Activated CD4-positive, alpha-beta T cell treated with anti-CD3 and anti-CD28 coated beads, Interleukin-2, amount 10 ng/mL, durations not matched to agents 7 days and 5 days (primary cell): ENCODE data around the gene MAP3K9. TPM values are rescaled to one million over a fixed set of nuclear protein-coding genes. Genes with fewer than 3 reads are reported as not detected.
A peak's percentile ranks its signal among the peaks of the same experiment; 100 is the strongest.

ENCODE experiments used
- CTCF ChIA-PET: fragments of 350-600 bp; sonication (Branson Sonifier 250); formaldehyde crosslinking; loops from one replicate; lab custom pipeline; 2021; ENCODE audit warnings: antibody characterized with exemption; lab: Charles Lee
- POLR2A ChIA-PET: fragments of 350-600 bp; sonication (Branson Sonifier 250); formaldehyde crosslinking; loops from one replicate; lab custom pipeline; 2021; ENCODE audit warnings: antibody characterized with exemption; lab: Charles Lee
- DNase-seq: peaks from one replicate; pipeline ENCODE4 v3.0.0-alpha.2; 2020
- H3K27ac Mint-ChIP-seq: one replicate; pipeline ENCODE4 v1.8.0; 2021; ENCODE audit warnings: mild to moderate bottlenecking, moderate library complexity, mixed read lengths
- H3K27me3 Mint-ChIP-seq: one replicate; pipeline ENCODE4 v1.8.0; 2021; ENCODE audit warnings: mixed read lengths
- H3K36me3 Mint-ChIP-seq: one replicate; pipeline ENCODE4 v1.8.0; 2021; ENCODE audit warnings: low read depth, mixed read lengths
- H3K4me1 Mint-ChIP-seq: one replicate; pipeline ENCODE4 v1.8.0; 2021; ENCODE audit warnings: mixed read lengths
- H3K4me3 Mint-ChIP-seq: one replicate; pipeline ENCODE4 v1.8.0; 2021; ENCODE audit warnings: mild to moderate bottlenecking, moderate library complexity, mixed read lengths
- H3K9me3 Mint-ChIP-seq: one replicate; pipeline ENCODE4 v1.8.0; 2021; ENCODE audit warnings: mixed read lengths
- total RNA-seq, 2 experiments: library from RNA; stranded (reverse); gene quantifications; one replicate each; pipeline ENCODE4 v1.2.3, GENCODE V29; 2021

The MAP3K9 gene
- total RNA-seq, 2 experiments from 2014 or later: 4.8 TPM

- H3K27me3 Mint-ChIP-seq: no peaks in the 10 kb centered on the region
- peaks cover 2% of the 10 kb centered on the region for H3K4me1 Mint-ChIP-seq
- H3K27ac Mint-ChIP-seq: no peak overlapping the region
- no peak overlapping the region for H3K4me3 Mint-ChIP-seq
- no peak for DNase-seq
- CTCF ChIA-PET: interaction anchor here (0.5 to 1.3 kb wide), 4 partner anchors 10 to 505 kb away, joined by 3 to 4 read pairs (median 3); partner anchors contain the start of genes MAP3K9 and PCNX1
- POLR2A ChIA-PET: no interaction called here
- peaks cover 17% of the 10 kb centered on the region for H3K9me3 Mint-ChIP-seq
- peaks cover 2% of the 10 kb centered on the region for H3K36me3 Mint-ChIP-seq
These were observed 23.4 kb upstream of the MAP3K9 start for GRCh38 chr14:70832561-70833305.

GRCh38 chr14:70830998-70831781 is 21.9 kb upstream of the MAP3K9 start:
- Mint-ChIP-seq H3K9me3 (peaks cover 14% of the 10 kb centered on the region), H3K27ac (no peak overlapping the region), H3K36me3 (no peaks in the 10 kb centered on the region), H3K27me3 (no peaks in the 10 kb centered on the region), H3K4me1 (peaks cover 2% of the 10 kb centered on the region), H3K4me3 (no peak overlapping the region)
- ChIA-PET CTCF (interaction anchor here (0.6 to 2.3 kb wide), 4 partner anchors 9 to 1842 kb away, joined by 4 to 8 read pairs (median 6); no protein-coding TSS in a partner anchor), POLR2A (no interaction called here)
- DNase-seq: no peak

GRCh38 chr14:70828188-70828587 is 18.9 kb upstream of the MAP3K9 start:
- H3K9me3 Mint-ChIP-seq: no peaks in the 10 kb centered on the region
- ChIA-PET POLR2A (no interaction called here), CTCF (interaction anchor here (0.6 to 2.1 kb wide), 5 partner anchors 10 to 169 kb away, joined by 3 to 9 read pairs (median 3); partner anchors contain the start of gene MAP3K9)
- no peak overlapping the region for H3K27ac Mint-ChIP-seq
- H3K4me3 Mint-ChIP-seq: no peak overlapping the region
- H3K4me1 Mint-ChIP-seq: peaks cover 4% of the 10 kb centered on the region
- no peak for DNase-seq
- peaks cover 18% of the 10 kb centered on the region for H3K27me3 Mint-ChIP-seq
- H3K36me3 Mint-ChIP-seq: no peaks in the 10 kb centered on the region

GRCh38 chr14:70827752-70828151 is 18.4 kb upstream of the MAP3K9 start:
- ChIA-PET POLR2A (interaction anchor here (0.6 kb wide), 1 partner anchor 9 kb away, joined by 6 read pairs; no protein-coding TSS in a partner anchor), CTCF (interaction anchor here (0.6 to 2.1 kb wide), 7 partner anchors 10 to 169 kb away, joined by 3 to 9 read pairs (median 3); partner anchors contain the start of gene MAP3K9)
- Mint-ChIP-seq H3K4me1 (peaks cover 8% of the 10 kb centered on the region), H3K27ac (no peak overlapping the region), H3K36me3 (no peaks in the 10 kb centered on the region), H3K9me3 (no peaks in the 10 kb centered on the region), H3K27me3 (peaks cover 22% of the 10 kb centered on the region), H3K4me3 (no peak overlapping the region)
- no peak for DNase-seq

GRCh38 chr14:70827347-70827746 is 18.0 kb upstream of the MAP3K9 start:
- ChIA-PET POLR2A (interaction anchor here (0.6 kb wide), 1 partner anchor 8 kb away, joined by 6 read pairs; no protein-coding TSS in a partner anchor), CTCF (interaction anchor here (0.6 to 2.1 kb wide), 4 partner anchors 13 to 107 kb away, joined by 3 to 9 read pairs (median 4); partner anchors contain the start of gene MAP3K9)
- H3K36me3 Mint-ChIP-seq: no peaks in the 10 kb centered on the region
- no peak for DNase-seq
- no peak overlapping the region for H3K4me3 Mint-ChIP-seq
- peaks cover 10% of the 10 kb centered on the region for H3K4me1 Mint-ChIP-seq
- H3K27me3 Mint-ChIP-seq: peaks cover 23% of the 10 kb centered on the region
- H3K9me3 Mint-ChIP-seq: no peaks in the 10 kb centered on the region
- H3K27ac Mint-ChIP-seq: no peak overlapping the region

GRCh38 chr14:70823281-70823680 is 14.0 kb upstream of the MAP3K9 start:
- DNase-seq: no peak

GRCh38 chr14:70822530-70823185 is 13.3 kb upstream of the MAP3K9 start:
- DNase-seq: peak; percentile 13
- Mint-ChIP-seq H3K27me3 (peaks cover 37% of the 10 kb centered on the region), H3K27ac (peak overlapping the region; percentile 34), H3K9me3 (no peaks in the 10 kb centered on the region), H3K4me1 (peaks cover 21% of the 10 kb centered on the region), H3K36me3 (no peaks in the 10 kb centered on the region), H3K4me3 (peak overlapping the region; percentile 80)
- ChIA-PET CTCF (interaction anchor here (1.0 to 5.6 kb wide), 6 partner anchors 10 to 150 kb away, joined by 3 to 38 read pairs (median 4); partner anchors contain the start of genes MAP3K9 and PCNX1), POLR2A (interaction anchor here (0.7 kb wide), 1 partner anchor 786 kb away, joined by 4 read pairs; no protein-coding TSS in a partner anchor)

More at GRCh38 chr14:70823281-70823680, 14.0 kb upstream of the MAP3K9 start:
- Mint-ChIP-seq H3K9me3 (no peaks in the 10 kb centered on the region), H3K4me1 (peaks cover 15% of the 10 kb centered on the region), H3K27me3 (peaks cover 37% of the 10 kb centered on the region), H3K36me3 (no peaks in the 10 kb centered on the region), H3K4me3 (peak overlapping the region; percentile 80), H3K27ac (no peak overlapping the region)
- ChIA-PET POLR2A (no interaction called here), CTCF (interaction anchor here (1.0 to 2.7 kb wide), 5 partner anchors 9 to 149 kb away, joined by 3 to 9 read pairs (median 4); partner anchors contain the start of gene PCNX1)

GRCh38 chr14:70821584-70822529 is 12.5 kb upstream of the MAP3K9 start:
- Mint-ChIP-seq H3K36me3 (no peaks in the 10 kb centered on the region), H3K27me3 (peaks cover 37% of the 10 kb centered on the region), H3K4me1 (peaks cover 27% of the 10 kb centered on the region), H3K9me3 (no peaks in the 10 kb centered on the region), H3K4me3 (peak overlapping the region; percentile 80), H3K27ac (no peak overlapping the region)
- POLR2A ChIA-PET: no interaction called here
- peak; percentile 49 for DNase-seq
- CTCF ChIA-PET: interaction anchor here (0.7 to 5.6 kb wide), 9 partner anchors 8 to 136 kb away, joined by 3 to 38 read pairs (median 3); partner anchors contain the start of genes MAP3K9 and PCNX1

GRCh38 chr14:70816525-70816924 is 7.2 kb upstream of the MAP3K9 start:
- POLR2A ChIA-PET: no interaction called here
- CTCF ChIA-PET: interaction anchor here (1.7 to 3.5 kb wide), 3 partner anchors 12 to 156 kb away, joined by 4 to 22 read pairs (median 12); partner anchors contain the start of gene PCNX1
- H3K4me1 Mint-ChIP-seq: peaks cover 23% of the 10 kb centered on the region
- no peak overlapping the region for H3K27ac Mint-ChIP-seq
- no peak overlapping the region for H3K4me3 Mint-ChIP-seq
- DNase-seq: no peak
- H3K27me3 Mint-ChIP-seq: peaks cover 14% of the 10 kb centered on the region
- no peaks in the 10 kb centered on the region for H3K9me3 Mint-ChIP-seq
- no peaks in the 10 kb centered on the region for H3K36me3 Mint-ChIP-seq

- Mint-ChIP-seq H3K4me3 (no peak overlapping the region), H3K4me1 (peaks cover 21% of the 10 kb centered on the region), H3K36me3 (no peaks in the 10 kb centered on the region), H3K27ac (no peak overlapping the region), H3K9me3 (no peaks in the 10 kb centered on the region), H3K27me3 (peaks cover 3% of the 10 kb centered on the region)
- ChIA-PET CTCF (no interaction called here), POLR2A (no interaction called here)
- DNase-seq: no peak
These were observed 5.2 kb upstream of the MAP3K9 start for GRCh38 chr14:70814466-70814865.

GRCh38 chr14:70812124-70812818 is 3.0 kb upstream of the MAP3K9 start:
- no peak overlapping the region for H3K4me3 Mint-ChIP-seq
- no peaks in the 10 kb centered on the region for H3K9me3 Mint-ChIP-seq
- CTCF ChIA-PET: no interaction called here

More at GRCh38 chr14:70812124-70812818, 3.0 kb upstream of the MAP3K9 start:
- DNase-seq: no peak
- H3K27ac Mint-ChIP-seq: no peak overlapping the region
- peaks cover 13% of the 10 kb centered on the region for H3K4me1 Mint-ChIP-seq
- peaks cover 1% of the 10 kb centered on the region for H3K27me3 Mint-ChIP-seq
- H3K36me3 Mint-ChIP-seq: no peaks in the 10 kb centered on the region
- POLR2A ChIA-PET: no interaction called here
